ENCODE results near the gene LRRC32.
A peak's percentile ranks its signal among the peaks of the same experiment; 100 is the strongest.

LRRC32 gene

GRCh38 chr11:76706667-76707066, 36.1 kb upstream of the LRRC32 start:
- H4K12ac ChIP-seq (ENCODE audit: low read depth, low read length), result no peak overlapping the region
- no peaks in the 10 kb centered on the region for H3K9me3 ChIP-seq (ENCODE audit: insufficient read depth, low read depth, low read length)
- no peak overlapping the region for H2BK5ac ChIP-seq (ENCODE audit: low read depth, low read length, poor library complexity)
- DNase-seq, result no peak
- no peak overlapping the region for H3K27ac ChIP-seq (ENCODE audit: low read depth, low read length)
- H3K4me1 ChIP-seq (ENCODE audit: control insufficient read depth in 1 of 2, insufficient read depth in 2 of 2, low read length in 2 of 2), result peaks cover 10 to 12% of the 10 kb centered on the region in 2 experiments
- no peak overlapping the region for H2AK5ac ChIP-seq (ENCODE audit: low read length)
- no peak overlapping the region for H3K18ac ChIP-seq (ENCODE audit: low read length)
- H3K36me3 ChIP-seq (ENCODE audit: control insufficient read depth in 1 of 2, insufficient read depth in 2 of 2, low read length in 2 of 2), result no peaks in the 10 kb centered on the region
- H4K8ac ChIP-seq (ENCODE audit: low read depth, low read length), result no peak overlapping the region
- no peak overlapping the region for H4K91ac ChIP-seq (ENCODE audit: low read depth, low read length)
- no CpG with 5 or more reads among the region's 5 CpGs for WGBS (ENCODE audit: extremely low coverage, insufficient coverage, insufficient read length)
- no peak overlapping the region for H3K14ac ChIP-seq (ENCODE audit: low read length)
- H3K23ac ChIP-seq (ENCODE audit: low read length), result no peak overlapping the region
- H3K9ac ChIP-seq (ENCODE audit: low read length), result no peak overlapping the region
- H3K4me2 ChIP-seq (ENCODE audit: low read length), result no peak overlapping the region
- H2BK120ac ChIP-seq (ENCODE audit: insufficient read depth, low read length, poor library complexity), result no peak overlapping the region
- no peak overlapping the region for H2AFZ ChIP-seq (ENCODE audit: insufficient read depth, low read length, poor library complexity)
- H3K79me2 ChIP-seq (ENCODE audit: control insufficient read depth, insufficient read depth, low read length, poor library complexity), result peaks cover 5% of the 10 kb centered on the region
- peaks cover 6% of the 10 kb centered on the region for H3K79me1 ChIP-seq (ENCODE audit: low read length)
- H3K4ac ChIP-seq (ENCODE audit: low read depth, low read length), result no peak overlapping the region
- H3K4me3 ChIP-seq (ENCODE audit: low read depth, low read length), result no peak overlapping the region
- no peaks in the 10 kb centered on the region for H3K27me3 ChIP-seq (ENCODE audit: insufficient read depth, low read length)
- no peak overlapping the region for H2BK12ac ChIP-seq (ENCODE audit: low read length)

GRCh38 chr11:76705826-76706225, 35.3 kb upstream of the LRRC32 start:
- no peak overlapping the region for H3K27ac ChIP-seq (ENCODE audit: low read depth, low read length)
- H3K4me2 ChIP-seq (ENCODE audit: low read length), result no peak overlapping the region
- no peak overlapping the region for H3K4me3 ChIP-seq (ENCODE audit: low read depth, low read length)
- H4K8ac ChIP-seq (ENCODE audit: low read depth, low read length), result no peak overlapping the region
- no CpG with 5 or more reads among the region's 5 CpGs for WGBS (ENCODE audit: extremely low coverage, insufficient coverage, insufficient read length)
- H2AFZ ChIP-seq (ENCODE audit: insufficient read depth, low read length, poor library complexity), result no peak overlapping the region
- H3K14ac ChIP-seq (ENCODE audit: low read length), result no peak overlapping the region
- H3K4me1 ChIP-seq (ENCODE audit: control insufficient read depth in 1 of 2, insufficient read depth in 2 of 2, low read length in 2 of 2), result peaks cover 16 to 18% of the 10 kb centered on the region in 2 experiments
- no peak overlapping the region for H2BK120ac ChIP-seq (ENCODE audit: insufficient read depth, low read length, poor library complexity)
- no peak overlapping the region for H4K12ac ChIP-seq (ENCODE audit: low read depth, low read length)
- H3K79me1 ChIP-seq (ENCODE audit: low read length), result peaks cover 12% of the 10 kb centered on the region
- H3K36me3 ChIP-seq (ENCODE audit: control insufficient read depth in 1 of 2, insufficient read depth in 2 of 2, low read length in 2 of 2), result no peaks in the 10 kb centered on the region
- H3K27me3 ChIP-seq (ENCODE audit: insufficient read depth, low read length), result no peaks in the 10 kb centered on the region
- no peak overlapping the region for H2AK5ac ChIP-seq (ENCODE audit: low read length)
- no peak overlapping the region for H2BK5ac ChIP-seq (ENCODE audit: low read depth, low read length, poor library complexity)
- H2BK12ac ChIP-seq (ENCODE audit: low read length), result no peak overlapping the region
- no peak overlapping the region for H3K4ac ChIP-seq (ENCODE audit: low read depth, low read length)
- peaks cover 5% of the 10 kb centered on the region for H3K79me2 ChIP-seq (ENCODE audit: control insufficient read depth, insufficient read depth, low read length, poor library complexity)
- no peak overlapping the region for H4K91ac ChIP-seq (ENCODE audit: low read depth, low read length)
- no peak overlapping the region for H3K9ac ChIP-seq (ENCODE audit: low read length)
- no peak for DNase-seq
- no peak overlapping the region for H3K18ac ChIP-seq (ENCODE audit: low read length)
- no peaks in the 10 kb centered on the region for H3K9me3 ChIP-seq (ENCODE audit: insufficient read depth, low read depth, low read length)
- no peak overlapping the region for H3K23ac ChIP-seq (ENCODE audit: low read length)

- no peak overlapping the region for H2BK5ac ChIP-seq (ENCODE audit: low read depth, low read length, poor library complexity)
- H3K79me2 ChIP-seq (ENCODE audit: control insufficient read depth, insufficient read depth, low read length, poor library complexity), result peaks cover 5% of the 10 kb centered on the region
- DNase-seq, result no peak
- no peaks in the 10 kb centered on the region for H3K9me3 ChIP-seq (ENCODE audit: insufficient read depth, low read depth, low read length)
- no peak overlapping the region for H2AFZ ChIP-seq (ENCODE audit: insufficient read depth, low read length, poor library complexity)
- H4K8ac ChIP-seq (ENCODE audit: low read depth, low read length), result no peak overlapping the region
- peak overlapping the region; percentile 3 for H4K91ac ChIP-seq (ENCODE audit: low read depth, low read length)
- H2AK5ac ChIP-seq (ENCODE audit: low read length), result no peak overlapping the region
- H3K27me3 ChIP-seq (ENCODE audit: insufficient read depth, low read length), result no peaks in the 10 kb centered on the region
- no peak overlapping the region for H3K4ac ChIP-seq (ENCODE audit: low read depth, low read length)
- no peak overlapping the region for H3K27ac ChIP-seq (ENCODE audit: low read depth, low read length)
- WGBS (ENCODE audit: extremely low coverage, insufficient coverage, insufficient read length), result no CpG with 5 or more reads among the region's 5 CpGs
- H2BK12ac ChIP-seq (ENCODE audit: low read length), result no peak overlapping the region
- H3K4me2 ChIP-seq (ENCODE audit: low read length), result no peak overlapping the region
- no peak overlapping the region for H4K12ac ChIP-seq (ENCODE audit: low read depth, low read length)
- H3K14ac ChIP-seq (ENCODE audit: low read length), result no peak overlapping the region
- no peak overlapping the region for H2BK120ac ChIP-seq (ENCODE audit: insufficient read depth, low read length, poor library complexity)
- H3K4me3 ChIP-seq (ENCODE audit: low read depth, low read length), result no peak overlapping the region
- H3K79me1 ChIP-seq (ENCODE audit: low read length), result peaks cover 14% of the 10 kb centered on the region
- no peak overlapping the region for H3K9ac ChIP-seq (ENCODE audit: low read length)
- no peaks in the 10 kb centered on the region for H3K36me3 ChIP-seq (ENCODE audit: control insufficient read depth in 1 of 2, insufficient read depth in 2 of 2, low read length in 2 of 2)
- no peak overlapping the region for H3K23ac ChIP-seq (ENCODE audit: low read length)
- no peak overlapping the region for H3K18ac ChIP-seq (ENCODE audit: low read length)
- H3K4me1 ChIP-seq (ENCODE audit: control insufficient read depth in 1 of 2, insufficient read depth in 2 of 2, low read length in 2 of 2), result peaks cover 26 to 31% of the 10 kb centered on the region in 2 experiments
Measured at GRCh38 chr11:76704171-76704948, 33.8 kb upstream of the LRRC32 start.

- no peaks in the 10 kb centered on the region for H3K27me3 ChIP-seq (ENCODE audit: insufficient read depth, low read length)
- no peak overlapping the region for H2BK5ac ChIP-seq (ENCODE audit: low read depth, low read length, poor library complexity)
- H4K8ac ChIP-seq (ENCODE audit: low read depth, low read length), result no peak overlapping the region
- H4K91ac ChIP-seq (ENCODE audit: low read depth, low read length), result peak overlapping the region; percentile 7
- no peak overlapping the region for H2BK120ac ChIP-seq (ENCODE audit: insufficient read depth, low read length, poor library complexity)
- WGBS (ENCODE audit: extremely low coverage, insufficient coverage, insufficient read length), result no CpG with 5 or more reads among the region's 1 CpG
- H3K4ac ChIP-seq (ENCODE audit: low read depth, low read length), result no peak overlapping the region
- H4K12ac ChIP-seq (ENCODE audit: low read depth, low read length), result no peak overlapping the region
- H2AFZ ChIP-seq (ENCODE audit: insufficient read depth, low read length, poor library complexity), result no peak overlapping the region
- no peak overlapping the region for H3K18ac ChIP-seq (ENCODE audit: low read length)
- H3K4me2 ChIP-seq (ENCODE audit: low read length), result no peak overlapping the region
- peaks cover 5% of the 10 kb centered on the region for H3K79me2 ChIP-seq (ENCODE audit: control insufficient read depth, insufficient read depth, low read length, poor library complexity)
- peaks cover 14% of the 10 kb centered on the region for H3K79me1 ChIP-seq (ENCODE audit: low read length)
- no peak overlapping the region for H2AK5ac ChIP-seq (ENCODE audit: low read length)
- peaks cover 26 to 33% of the 10 kb centered on the region in 2 experiments for H3K4me1 ChIP-seq (ENCODE audit: control insufficient read depth in 1 of 2, insufficient read depth in 2 of 2, low read length in 2 of 2)
- H3K14ac ChIP-seq (ENCODE audit: low read length), result no peak overlapping the region
- H3K23ac ChIP-seq (ENCODE audit: low read length), result no peak overlapping the region
- no peak overlapping the region for H3K9ac ChIP-seq (ENCODE audit: low read length)
- H3K4me3 ChIP-seq (ENCODE audit: low read depth, low read length), result no peak overlapping the region
- no peaks in the 10 kb centered on the region for H3K36me3 ChIP-seq (ENCODE audit: control insufficient read depth in 1 of 2, insufficient read depth in 2 of 2, low read length in 2 of 2)
- H3K9me3 ChIP-seq (ENCODE audit: insufficient read depth, low read depth, low read length), result no peaks in the 10 kb centered on the region
- DNase-seq, result no peak
- H3K27ac ChIP-seq (ENCODE audit: low read depth, low read length), result no peak overlapping the region
- peak overlapping the region; percentile 18 for H2BK12ac ChIP-seq (ENCODE audit: low read length)
Measured at GRCh38 chr11:76703707-76704106, 33.2 kb upstream of the LRRC32 start.
